Keratinocyte (primary cell): ENCODE results near the gene UQCRH. TPM values are rescaled to one million over a fixed set of nuclear protein-coding genes. Genes with fewer than 3 reads are reported as not detected.

Experiments used
- DNase-seq: peaks from one replicate; pipeline ENCODE4 v3.0.0-alpha.2; 2011; ENCODE audit warnings: low read depth, missing footprints, low spot score
- FAIRE-seq: peaks from 2 replicates; lab custom pipeline; 2011; peaks lifted over from hg19 to GRCh38; lab: Jason Lieb, UNC
- H2AFZ ChIP-seq: 2 replicates; pipeline ENCODE4 v1.6.0; 2012; ENCODE audit warnings: low read length, control low read depth, inconsistent platforms; ENCODE audit not compliant: control insufficient read depth
- H3K27ac ChIP-seq: 2 replicates; pipeline ENCODE4 v1.5.1; 2011; ENCODE audit warnings: low read length; ENCODE audit not compliant: control insufficient read depth, insufficient read depth
- H3K27me3 ChIP-seq: 3 replicates; pipeline ENCODE4 v1.6.0; 2011; ENCODE audit warnings: low read length; ENCODE audit not compliant: control insufficient read depth, insufficient read depth; ENCODE audit errors: extremely low read depth
- H3K36me3 ChIP-seq, 2 experiments: 2 replicates in 1 of 2; 3 replicates in 1 of 2; pipeline ENCODE4 v1.5.1; 2011; ENCODE audit warnings: low read length in 2 of 2, mild to moderate bottlenecking in 1 of 2; ENCODE audit not compliant: control insufficient read depth in 2 of 2, insufficient read depth in 2 of 2; ENCODE audit errors: extremely low read depth in 1 of 2
- H3K4me1 ChIP-seq: 3 replicates; pipeline ENCODE4 v1.5.1; 2011; ENCODE audit warnings: low read length; ENCODE audit not compliant: control insufficient read depth, insufficient read depth; ENCODE audit errors: extremely low read depth
- H3K4me2 ChIP-seq: 3 replicates; pipeline ENCODE4 v1.6.0; 2011; ENCODE audit warnings: low read depth, low read length; ENCODE audit not compliant: control insufficient read depth, insufficient read depth; ENCODE audit errors: extremely low read depth
- H3K4me3 ChIP-seq, 3 experiments: fragments of 200-600 bp in 1 of 3; sonication (generic) in 1 of 3; 2 replicates in 2 of 3; 3 replicates in 1 of 3; pipeline ENCODE4 v1.5.1; 2011 to 2016; ENCODE audit warnings: low read length in 3 of 3, mild to moderate bottlenecking in 3 of 3, control low read depth in 2 of 3, inconsistent platforms in 1 of 3, low read depth in 1 of 3, mixed read lengths in 1 of 3, mixed run types in 1 of 3, moderate library complexity in 1 of 3; ENCODE audit not compliant: control insufficient read depth in 2 of 3, insufficient read depth in 2 of 3; ENCODE audit errors: extremely low read depth in 1 of 3
- H3K79me2 ChIP-seq: 2 replicates; pipeline ENCODE4 v1.6.0; 2012; ENCODE audit warnings: low read length; ENCODE audit not compliant: control insufficient read depth, insufficient read depth
- H3K9ac ChIP-seq: 3 replicates; pipeline ENCODE4 v1.6.0; 2011; ENCODE audit warnings: low read length; ENCODE audit not compliant: control insufficient read depth, insufficient read depth; ENCODE audit errors: extremely low read depth
- H3K9me1 ChIP-seq: 3 replicates; pipeline ENCODE4 v1.6.0; 2011; ENCODE audit warnings: low read length; ENCODE audit not compliant: control insufficient read depth, insufficient read depth; ENCODE audit errors: extremely low read depth
- H3K9me3 ChIP-seq: 2 replicates; pipeline ENCODE4 v1.5.1; 2012; ENCODE audit warnings: low read depth, low read length; ENCODE audit not compliant: control insufficient read depth
- H4K20me1 ChIP-seq: 3 replicates; pipeline ENCODE4 v1.6.0; 2011; ENCODE audit warnings: low read length; ENCODE audit not compliant: control insufficient read depth, insufficient read depth; ENCODE audit errors: extremely low read depth
- CTCF ChIP-seq, 3 experiments: IDR thresholded peaks in 1 of 3; conservative IDR thresholded peaks in 1 of 3; optimal IDR thresholded peaks in 1 of 3; 2 replicates in 2 of 3; 3 replicates in 1 of 3; pipeline versions ENCODE3 to v1.5.1; 2011; ENCODE audit warnings: low read length in 3 of 3, mild to moderate bottlenecking in 3 of 3, moderate library complexity in 2 of 3, control low read depth in 1 of 3, inconsistent platforms in 1 of 3; ENCODE audit not compliant: insufficient read depth in 2 of 3; ENCODE audit errors: extremely low read depth in 1 of 3
- EZH2 ChIP-seq: IDR thresholded peaks from one replicate; pipeline ENCODE4 v1.6.1; 2012; ENCODE audit warnings: inconsistent platforms, mild to moderate bottlenecking, low read length, moderate library complexity
- dilution Hi-C: fragments of 300-500 bp; cut with MboI; formaldehyde crosslinking; loops from one replicate; pipeline ENCODE4 v1.7.0; 2020; ENCODE audit warnings: low sequenced_read_pairs; ENCODE audit not compliant: extremely low pct_ligation_motif_present
- polyA plus RNA-seq, 5 experiments: library from polyadenylated mRNA; depleted of rRNA in 3 of 5; stranded (reverse) in 3 of 5; stranded (forward) in 1 of 5; unstranded in 1 of 5; fragments of >200 nt; gene quantifications; 1 replicate in 1 of 5; 2 replicates in 3 of 5; 3 replicates in 1 of 5; pipeline versions ENCODE4 v1.2.1 to v1.2.3, GENCODE V29; 2011 to 2012; ENCODE audit warnings: missing spikeins in 2 of 5, low read depth in 1 of 5, low replicate concordance in 1 of 5

UQCRH gene
- polyA plus RNA-seq, 1 donor (not counting 4 experiments of a cell fraction or from before 2014, with no cell fraction given): 970 TPM

- no peaks in the 10 kb centered on the region for H3K27me3 ChIP-seq
- no peaks in the 10 kb centered on the region for H3K79me2 ChIP-seq
- no peak overlapping the region for H3K9ac ChIP-seq
- DNase-seq: no peak
- dilution Hi-C loops: no loop called here
- no peaks in the 10 kb centered on the region for H3K4me1 ChIP-seq
- TF ChIP-seq EZH2 (no peak), CTCF (optimal IDR thresholded peaks at IDR 0.05 in 1 of 3, IDR thresholded peaks at IDR 0.05 in 1 of 3, conservative IDR thresholded peaks at IDR 0.05 in 1 of 3; ENCODE audit: extremely low read depth in 1 of 3, insufficient read depth in 2 of 3, low read length in 3 of 3) (no peak)
- H3K9me3 ChIP-seq: no peaks in the 10 kb centered on the region
- H3K27ac ChIP-seq: no peak overlapping the region
- H4K20me1 ChIP-seq: no peaks in the 10 kb centered on the region
- H3K36me3 ChIP-seq: peaks cover 0 to 12% of the 10 kb centered on the region in 2 experiments
- H2AFZ ChIP-seq: no peak overlapping the region
- no peak overlapping the region for H3K4me3 ChIP-seq
- H3K9me1 ChIP-seq: no peaks in the 10 kb centered on the region
- no peak for FAIRE-seq
- H3K4me2 ChIP-seq: no peak overlapping the region
These were observed 47.0 kb upstream of the UQCRH start for GRCh38 chr1:46256523-46256922.

- H3K36me3 ChIP-seq: peaks cover 0 to 24% of the 10 kb centered on the region in 2 experiments
- dilution Hi-C loops: no loop called here
- no peak for FAIRE-seq
These were observed 41.0 kb upstream of the UQCRH start for GRCh38 chr1:46262508-46262907.

More at GRCh38 chr1:46262508-46262907, 41.0 kb upstream of the UQCRH start:
- Histone ChIP-seq H3K27me3 (no peaks in the 10 kb centered on the region), H2AFZ (no peak overlapping the region), H3K4me2 (no peak overlapping the region), H3K27ac (no peak overlapping the region), H3K79me2 (no peaks in the 10 kb centered on the region), H3K4me3 (no peak overlapping the region), H3K4me1 (no peaks in the 10 kb centered on the region), H3K9me1 (no peaks in the 10 kb centered on the region), H3K9ac (no peak overlapping the region), H4K20me1 (no peaks in the 10 kb centered on the region), H3K9me3 (no peaks in the 10 kb centered on the region)
- TF ChIP-seq CTCF (optimal IDR thresholded peaks at IDR 0.05 in 1 of 3, IDR thresholded peaks at IDR 0.05 in 1 of 3, conservative IDR thresholded peaks at IDR 0.05 in 1 of 3; ENCODE audit: extremely low read depth in 1 of 3, insufficient read depth in 2 of 3, low read length in 3 of 3) (no peak), EZH2 (no peak)
- DNase-seq: no peak
